ENCODE measurements around the gene MYH11.
"Not testable (repeated sequence)": the region's sequence is repeated elsewhere in the genome, so short reads cannot be mapped to it uniquely, and the experiment has no call there.

MYH11 gene

GRCh38 chr16:15790458-15790857 lies 66.4 kb downstream of the MYH11 start:
- DNase-seq (ENCODE audit: low read depth): peak; percentile 16
- no peak for TF ChIP-seq CTCF (conservative IDR thresholded peaks at IDR 0.05; ENCODE audit: control insufficient read depth, insufficient read depth, low read depth, low read length)

DNA sequence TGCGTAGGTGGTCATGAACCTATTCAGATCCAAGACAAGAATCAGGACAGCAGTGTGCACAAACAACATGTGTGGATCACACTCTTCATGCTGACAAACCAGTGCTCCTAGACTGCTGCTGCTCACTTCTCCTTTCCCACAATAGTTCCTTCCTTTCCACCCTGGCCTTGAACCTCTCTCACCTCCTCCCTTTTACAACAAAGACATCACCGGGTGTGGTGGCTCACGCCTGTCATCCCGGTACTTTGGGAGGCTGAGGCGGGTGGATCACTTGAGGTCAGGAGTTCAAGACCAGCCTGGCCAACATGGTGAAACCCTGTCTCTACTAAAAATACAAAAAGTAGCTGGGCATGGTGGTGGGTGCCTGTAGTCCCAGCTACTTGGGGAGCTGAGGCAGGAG lies 67.0 kb downstream of the MYH11 start:
- H3K4me3 ChIP-seq (ENCODE audit: control insufficient read depth, low read depth, low read length); DNase-seq (ENCODE audit: low read depth): not testable (repeated sequence)

More at GRCh38 chr16:15790458-15790857, 66.4 kb downstream of the MYH11 start:
- no peak overlapping the region for H3K4me3 ChIP-seq (ENCODE audit: control insufficient read depth, low read depth, low read length)

GRCh38 chr16:15788846-15789239 lies 68.0 kb downstream of the MYH11 start:
- no peak for TF ChIP-seq CTCF (conservative IDR thresholded peaks at IDR 0.05; ENCODE audit: control insufficient read depth, insufficient read depth, low read depth, low read length)
- no peak for DNase-seq (ENCODE audit: low read depth)
- no peak overlapping the region for H3K4me3 ChIP-seq (ENCODE audit: control insufficient read depth, low read depth, low read length)

DNA sequence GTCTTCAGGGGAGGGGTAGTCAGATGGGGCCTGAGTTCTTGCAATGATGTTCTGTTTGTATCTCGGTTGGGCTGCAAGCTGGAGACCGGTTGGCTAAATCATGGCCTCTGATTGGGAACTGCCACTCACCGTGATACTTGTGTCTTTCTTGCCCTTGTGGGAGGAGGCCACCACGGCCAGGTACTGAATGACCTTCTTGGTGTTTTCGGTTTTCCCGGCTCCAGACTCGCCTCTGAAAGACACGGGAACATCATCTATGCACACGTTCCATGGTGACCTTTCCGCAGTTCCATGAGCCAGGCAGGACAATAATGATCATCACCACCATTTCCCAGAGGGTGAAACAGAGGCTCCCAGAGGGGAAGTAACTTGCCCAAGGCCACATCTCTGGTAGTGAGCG lies 70.3 kb downstream of the MYH11 start:
- no peak overlapping the region for H3K4me3 ChIP-seq (ENCODE audit: control insufficient read depth, low read depth, low read length)
- no peak for DNase-seq (ENCODE audit: low read depth)
- no peak for TF ChIP-seq CTCF (conservative IDR thresholded peaks at IDR 0.05; ENCODE audit: control insufficient read depth, insufficient read depth, low read depth, low read length)

- no peak for TF ChIP-seq CTCF (conservative IDR thresholded peaks at IDR 0.05; ENCODE audit: control insufficient read depth, insufficient read depth, low read depth, low read length)
- DNase-seq (ENCODE audit: low read depth): no peak
- H3K4me3 ChIP-seq (ENCODE audit: control insufficient read depth, low read depth, low read length): no peak overlapping the region
These were observed 71.3 kb downstream of the MYH11 start for GRCh38 chr16:15785386-15786059.

- no peak overlapping the region for H3K4me3 ChIP-seq (ENCODE audit: control insufficient read depth, low read depth, low read length)
- no peak for TF ChIP-seq CTCF (conservative IDR thresholded peaks at IDR 0.05; ENCODE audit: control insufficient read depth, insufficient read depth, low read depth, low read length)
- no peak for DNase-seq (ENCODE audit: low read depth)
These were observed 72.8 kb downstream of the MYH11 start for GRCh38 chr16:15783985-15784384.

GRCh38 chr16:15782573-15783365 lies 74.1 kb downstream of the MYH11 start:
- no peak for TF ChIP-seq CTCF (conservative IDR thresholded peaks at IDR 0.05; ENCODE audit: control insufficient read depth, insufficient read depth, low read depth, low read length)
- no peak for DNase-seq (ENCODE audit: low read depth)
- H3K4me3 ChIP-seq (ENCODE audit: control insufficient read depth, low read depth, low read length): no peak overlapping the region

Measured in fibroblast of mammary gland (primary cell).